Nephron progenitor cell (in vitro differentiated cells): ENCODE data around the gene RHAG.
"Not testable (repeated sequence)": the region's sequence is repeated elsewhere in the genome, so short reads cannot be mapped to it uniquely, and the experiment has no call there.

ENCODE experiments used
- DNase-seq: peaks from one replicate; pipeline ENCODE4 v3.0.0; 2021
- H3K27ac Mint-ChIP-seq: 2 replicates; pipeline ENCODE4 v1.8.0; 2021; ENCODE audit warnings: mild to moderate bottlenecking, moderate library complexity, mixed read lengths
- H3K27me3 Mint-ChIP-seq: 2 replicates; pipeline ENCODE4 v1.8.0; 2021; ENCODE audit warnings: mild to moderate bottlenecking, low read depth, mixed read lengths; ENCODE audit not compliant: poor library complexity
- H3K36me3 Mint-ChIP-seq: 2 replicates; pipeline ENCODE4 v1.8.0; 2021; ENCODE audit warnings: low read depth, mixed read lengths
- H3K4me1 Mint-ChIP-seq: 2 replicates; pipeline ENCODE4 v1.8.0; 2021; ENCODE audit warnings: mixed read lengths
- H3K4me3 Mint-ChIP-seq: 2 replicates; pipeline ENCODE4 v1.8.0; 2021; ENCODE audit warnings: mild to moderate bottlenecking, moderate library complexity, mixed read lengths
- H3K9me3 Mint-ChIP-seq: 2 replicates; pipeline ENCODE4 v1.8.0; 2021; ENCODE audit warnings: mild to moderate bottlenecking, moderate library complexity, mixed read lengths
- TF ChIP-seq, protein P1 (sequence below): fragments of 200-600 bp; sonication (generic); IDR thresholded peaks from 2 replicates; pipeline ENCODE4 v1.5.0; 2021; ENCODE audit warnings: antibody characterized with exemption

The RHAG gene

DNA sequence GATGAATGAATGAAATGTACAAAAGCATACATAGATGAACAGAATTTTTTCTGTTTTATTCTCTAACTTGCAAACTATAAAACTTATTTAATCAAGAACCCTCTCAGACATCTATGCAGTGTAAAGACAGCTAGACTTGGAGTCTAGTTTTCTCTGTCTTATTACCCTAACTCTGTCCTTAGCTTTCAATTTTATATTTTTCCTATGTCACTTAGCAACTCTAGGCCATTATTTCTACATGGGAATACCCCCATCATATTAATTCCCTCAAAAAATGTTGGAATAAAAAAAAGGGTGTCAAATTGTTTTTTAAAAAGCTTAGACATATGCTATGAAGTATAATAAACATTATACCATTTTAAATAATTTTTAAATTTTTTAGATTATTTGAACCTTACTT lies 1.2 kb downstream of the RHAG start:
- TF ChIP-seq, protein P1, sequence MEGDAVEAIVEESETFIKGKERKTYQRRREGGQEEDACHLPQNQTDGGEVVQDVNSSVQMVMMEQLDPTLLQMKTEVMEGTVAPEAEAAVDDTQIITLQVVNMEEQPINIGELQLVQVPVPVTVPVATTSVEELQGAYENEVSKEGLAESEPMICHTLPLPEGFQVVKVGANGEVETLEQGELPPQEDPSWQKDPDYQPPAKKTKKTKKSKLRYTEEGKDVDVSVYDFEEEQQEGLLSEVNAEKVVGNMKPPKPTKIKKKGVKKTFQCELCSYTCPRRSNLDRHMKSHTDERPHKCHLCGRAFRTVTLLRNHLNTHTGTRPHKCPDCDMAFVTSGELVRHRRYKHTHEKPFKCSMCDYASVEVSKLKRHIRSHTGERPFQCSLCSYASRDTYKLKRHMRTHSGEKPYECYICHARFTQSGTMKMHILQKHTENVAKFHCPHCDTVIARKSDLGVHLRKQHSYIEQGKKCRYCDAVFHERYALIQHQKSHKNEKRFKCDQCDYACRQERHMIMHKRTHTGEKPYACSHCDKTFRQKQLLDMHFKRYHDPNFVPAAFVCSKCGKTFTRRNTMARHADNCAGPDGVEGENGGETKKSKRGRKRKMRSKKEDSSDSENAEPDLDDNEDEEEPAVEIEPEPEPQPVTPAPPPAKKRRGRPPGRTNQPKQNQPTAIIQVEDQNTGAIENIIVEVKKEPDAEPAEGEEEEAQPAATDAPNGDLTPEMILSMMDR = no peak
- no peak overlapping the region for H3K4me3 Mint-ChIP-seq
- H3K27ac Mint-ChIP-seq = no peak overlapping the region
- H3K27me3 Mint-ChIP-seq = no peaks in the 10 kb centered on the region
- no peaks in the 10 kb centered on the region for H3K36me3 Mint-ChIP-seq
- no peak for DNase-seq
- H3K9me3 Mint-ChIP-seq = no peaks in the 10 kb centered on the region
- no peaks in the 10 kb centered on the region for H3K4me1 Mint-ChIP-seq

DNA sequence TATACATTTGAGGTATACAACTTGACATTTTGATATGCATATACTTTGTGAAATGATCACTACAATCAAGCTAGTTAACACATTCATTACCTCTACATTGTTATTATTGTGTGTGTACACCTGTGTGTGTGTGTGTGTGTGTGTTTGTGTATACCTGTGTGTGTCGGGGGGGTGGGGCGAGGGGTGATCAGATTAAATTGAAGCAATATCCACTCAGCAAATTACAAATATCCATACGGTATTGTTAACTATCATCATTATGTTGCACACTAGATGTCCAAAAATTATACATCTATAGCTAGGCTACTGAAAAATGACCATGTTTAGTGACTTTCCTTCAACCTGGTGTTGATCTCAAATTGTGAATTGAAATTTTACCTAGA lies 1.8 kb downstream of the RHAG start:
- Mint-ChIP-seq H3K27ac (no peak overlapping the region), H3K4me3 (no peak overlapping the region), H3K27me3 (no peaks in the 10 kb centered on the region), H3K4me1 (no peaks in the 10 kb centered on the region), H3K9me3 (no peaks in the 10 kb centered on the region), H3K36me3 (no peaks in the 10 kb centered on the region)
- no peak for DNase-seq
- TF ChIP-seq, protein P1 = no peak

DNA sequence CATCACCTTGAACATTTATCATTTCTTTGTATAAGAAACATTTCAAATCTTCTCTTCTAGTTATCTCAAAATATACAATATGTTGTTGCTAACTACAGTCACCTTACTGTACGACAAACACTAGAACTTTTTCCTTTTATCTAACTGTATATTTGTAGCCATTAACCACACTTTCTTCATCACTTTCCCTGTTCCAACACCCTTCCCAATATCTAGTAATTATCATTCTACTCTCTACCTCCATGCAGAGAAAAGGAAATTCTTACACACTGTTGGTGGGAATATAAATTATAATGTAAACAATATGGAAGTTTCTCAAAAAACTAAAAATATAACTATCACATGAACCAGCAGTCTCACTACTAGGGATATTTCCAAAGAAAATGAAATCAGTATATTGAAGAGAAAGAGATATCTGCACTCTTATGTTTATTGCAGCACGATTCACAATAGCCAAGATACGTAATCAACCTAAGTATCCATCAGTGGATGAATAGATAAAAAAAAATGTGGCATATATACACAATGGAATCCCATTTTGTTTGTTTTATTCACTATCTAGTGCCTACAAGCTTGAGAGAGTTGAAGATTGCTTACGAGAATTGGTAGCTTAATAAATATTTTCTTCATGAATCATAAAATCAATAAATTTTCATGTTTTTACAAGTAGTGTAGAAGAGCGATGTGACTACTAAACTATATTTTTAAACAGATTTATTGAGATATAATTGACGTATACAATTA lies 2.4 kb downstream of the RHAG start:
- no peaks in the 10 kb centered on the region for H3K36me3 Mint-ChIP-seq
- TF ChIP-seq, protein P1 = no peak
- H3K27ac Mint-ChIP-seq = no peak overlapping the region
- no peak overlapping the region for H3K4me3 Mint-ChIP-seq
- no peaks in the 10 kb centered on the region for H3K27me3 Mint-ChIP-seq
- no peaks in the 10 kb centered on the region for H3K4me1 Mint-ChIP-seq
- H3K9me3 Mint-ChIP-seq = no peaks in the 10 kb centered on the region
- no peak for DNase-seq

DNA sequence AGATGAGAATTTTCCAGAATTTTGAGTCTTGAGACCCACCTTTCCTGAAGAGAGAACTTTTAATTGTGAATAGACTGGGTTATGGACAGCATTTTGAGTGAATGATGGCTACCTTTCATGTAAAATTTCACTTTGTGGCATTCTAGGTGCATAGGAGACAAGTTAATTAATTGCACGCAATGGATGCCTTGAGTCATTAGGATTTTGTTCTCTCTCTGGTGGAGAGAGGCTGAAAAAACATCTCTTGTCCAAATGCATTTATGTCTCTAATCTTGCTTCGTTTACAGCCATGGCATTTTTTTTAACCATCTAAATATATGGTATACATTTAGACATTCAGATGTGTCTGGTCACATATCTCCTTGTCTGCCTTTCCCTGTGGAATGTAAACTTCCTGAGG lies 3.1 kb downstream of the RHAG start:
- Mint-ChIP-seq H3K9me3 (no peaks in the 10 kb centered on the region), H3K4me1 (no peaks in the 10 kb centered on the region), H3K27ac (no peak overlapping the region), H3K27me3 (no peaks in the 10 kb centered on the region), H3K4me3 (no peak overlapping the region), H3K36me3 (no peaks in the 10 kb centered on the region)
- TF ChIP-seq, protein P1 = no peak
- no peak for DNase-seq

DNA sequence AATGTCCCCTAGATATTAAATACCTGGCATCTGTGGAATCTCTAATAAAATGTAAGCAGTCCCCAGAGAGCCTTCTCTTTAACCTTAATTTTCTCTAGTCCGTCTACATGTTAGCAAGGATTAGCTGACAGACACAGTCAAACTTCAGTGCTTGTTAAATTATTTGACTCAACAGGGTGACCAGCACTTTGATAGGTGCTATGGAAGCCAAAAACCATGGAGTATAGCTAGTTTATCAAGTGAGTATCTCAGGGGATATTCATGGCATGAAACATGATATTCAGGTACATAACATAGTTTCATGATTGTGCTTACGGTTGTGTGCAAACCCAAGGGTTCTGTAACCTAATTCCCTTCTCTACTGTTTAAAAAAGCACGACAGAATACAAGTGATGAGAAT lies 3.9 kb downstream of the RHAG start:
- Mint-ChIP-seq H3K4me1 (no peaks in the 10 kb centered on the region), H3K36me3 (no peaks in the 10 kb centered on the region), H3K4me3 (no peak overlapping the region), H3K27ac (no peak overlapping the region), H3K27me3 (no peaks in the 10 kb centered on the region), H3K9me3 (no peaks in the 10 kb centered on the region)
- no peak for DNase-seq
- TF ChIP-seq, protein P1 = no peak

DNA sequence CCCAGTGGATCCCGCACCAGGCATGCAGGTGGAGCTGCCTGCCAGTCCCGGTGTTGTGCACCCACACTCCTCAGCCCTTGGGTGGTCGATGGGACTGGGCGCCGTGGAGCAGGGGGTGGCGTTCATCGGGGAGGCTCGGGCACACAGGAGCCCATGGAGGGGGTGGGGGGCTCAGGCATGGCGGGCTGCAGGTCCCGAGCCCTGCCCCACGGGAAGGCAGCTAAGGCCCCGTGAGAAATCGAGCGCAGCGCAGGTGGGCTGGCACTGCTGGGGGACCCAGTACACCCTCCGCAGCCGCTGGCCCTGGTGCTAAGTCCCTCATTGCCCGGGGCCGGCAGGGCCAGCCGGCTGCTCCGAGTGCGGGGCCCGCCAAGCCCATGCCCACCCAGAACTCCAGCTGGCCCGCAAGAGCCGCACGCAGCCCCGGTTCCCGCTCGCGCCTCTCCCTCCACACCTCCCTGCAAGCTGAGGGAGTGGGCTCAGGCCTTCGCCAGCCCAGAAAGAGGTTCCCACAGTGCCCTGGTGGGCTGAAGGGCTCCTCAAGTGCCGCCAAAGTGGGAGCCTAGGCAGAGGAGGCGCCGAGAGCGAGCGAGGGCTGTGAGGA lies 7.1 kb downstream of the RHAG start:
- not testable (repeated sequence) for H3K36me3 Mint-ChIP-seq, H3K4me3 Mint-ChIP-seq, H3K27me3 Mint-ChIP-seq

More for the DNA sequence above, 7.1 kb downstream of the RHAG start:
- not testable (repeated sequence) for H3K27ac Mint-ChIP-seq, DNase-seq, H3K9me3 Mint-ChIP-seq, H3K4me1 Mint-ChIP-seq
